ENCODE data around the gene NCOA3.

NCOA3 gene

GRCh38 chr20:47605673-47606413 is 104.2 kb downstream of the NCOA3 start:
- no peak for DNase-seq

- no peak for DNase-seq
Measured at GRCh38 chr20:47606414-47606982, 104.8 kb downstream of the NCOA3 start.

- peak; percentile 68 for DNase-seq
Measured at GRCh38 chr20:47606983-47607613, 105.4 kb downstream of the NCOA3 start.

GRCh38 chr20:47609001-47609400 is 107.3 kb downstream of the NCOA3 start:
- DNase-seq: no peak

GRCh38 chr20:47610247-47610944 is 108.7 kb downstream of the NCOA3 start:
- peak; percentile 81 for DNase-seq

GRCh38 chr20:47610945-47611250 is 109.2 kb downstream of the NCOA3 start:
- DNase-seq: no peak

- no peak for DNase-seq
Measured at GRCh38 chr20:47611785-47612184, 110.1 kb downstream of the NCOA3 start.

- no peak for DNase-seq
Measured at GRCh38 chr20:47612670-47613069, 111.0 kb downstream of the NCOA3 start.

- DNase-seq: no peak
Measured at GRCh38 chr20:47614703-47615309, 113.1 kb downstream of the NCOA3 start.

- DNase-seq: no peak
Measured at GRCh38 chr20:47618479-47618878, 116.8 kb downstream of the NCOA3 start.

- peak; percentile 67 for DNase-seq
Measured at GRCh38 chr20:47620808-47621805, 119.4 kb downstream of the NCOA3 start.

- DNase-seq: no peak
Measured at GRCh38 chr20:47622118-47622665, 120.5 kb downstream of the NCOA3 start.

GRCh38 chr20:47623206-47623605 is 121.5 kb downstream of the NCOA3 start:
- no peak for DNase-seq

- DNase-seq: no peak
Measured at GRCh38 chr20:47627540-47627939, 125.9 kb downstream of the NCOA3 start.

GRCh38 chr20:47629907-47630306 is 128.2 kb downstream of the NCOA3 start:
- DNase-seq: no peak

GRCh38 chr20:47631078-47631477 is 129.4 kb downstream of the NCOA3 start:
- DNase-seq: no peak

- no peak for DNase-seq
Measured at GRCh38 chr20:47635256-47635655, 133.6 kb downstream of the NCOA3 start.

- no peak for DNase-seq
Measured at GRCh38 chr20:47638851-47639250, 137.2 kb downstream of the NCOA3 start.

- no peak for DNase-seq
Measured at GRCh38 chr20:47642118-47642517, 140.4 kb downstream of the NCOA3 start.

GRCh38 chr20:47642624-47643023 is 140.9 kb downstream of the NCOA3 start:
- DNase-seq: no peak

GRCh38 chr20:47645632-47646031 is 143.9 kb downstream of the NCOA3 start:
- no peak for DNase-seq

GRCh38 chr20:47647994-47648393 is 146.3 kb downstream of the NCOA3 start:
- DNase-seq: no peak
